22Rv1 (cell line): ENCODE measurements around the gene DAB1.

Experiments used
- H3K27ac ChIP-seq: fragments of 450-650 bp; 2 replicates; pipeline ENCODE4 v1.5.1; 2017
- CTCF ChIP-seq: fragments of 450-650 bp; IDR thresholded peaks from 2 replicates; pipeline ENCODE4 v1.5.1; 2017; ENCODE audit warnings: mild to moderate bottlenecking
- ZFX ChIP-seq: fragments of 450-650 bp; IDR thresholded peaks from 2 replicates; pipeline ENCODE4 v1.6.1; 2017; ENCODE audit warnings: antibody characterized with exemption, borderline replicate concordance

The DAB1 gene

GRCh38 chr1:57082711-57083439 lies 341.0 kb downstream of the DAB1 start:
- no peak overlapping the region for H3K27ac ChIP-seq
- TF ChIP-seq ZFX (no peak), CTCF (no peak)

- H3K27ac ChIP-seq = no peak overlapping the region
- TF ChIP-seq ZFX (no peak), CTCF (peak; percentile 65)
Observed at GRCh38 chr1:57079454-57080157, 344.3 kb downstream of the DAB1 start.

- peak; percentile 31 for TF ChIP-seq CTCF
- no peak for TF ChIP-seq ZFX
Observed at GRCh38 chr1:57072401-57073110, 351.3 kb downstream of the DAB1 start.

GRCh38 chr1:57067863-57068262 lies 356.0 kb downstream of the DAB1 start:
- TF ChIP-seq ZFX (no peak), CTCF (no peak)

More at GRCh38 chr1:57072401-57073110, 351.3 kb downstream of the DAB1 start:
- no peak overlapping the region for H3K27ac ChIP-seq

GRCh38 chr1:57066980-57067610 lies 356.8 kb downstream of the DAB1 start:
- no peak overlapping the region for H3K27ac ChIP-seq
- no peak for TF ChIP-seq ZFX

More at GRCh38 chr1:57067863-57068262, 356.0 kb downstream of the DAB1 start:
- no peak overlapping the region for H3K27ac ChIP-seq

- H3K27ac ChIP-seq = no peak overlapping the region
- no peak for TF ChIP-seq CTCF
- TF ChIP-seq ZFX = no peak
Observed at GRCh38 chr1:57065442-57065841, 358.4 kb downstream of the DAB1 start.

- H3K27ac ChIP-seq = no peak overlapping the region
- TF ChIP-seq CTCF (no peak), ZFX (no peak)
Observed at GRCh38 chr1:57064379-57065140, 359.3 kb downstream of the DAB1 start.
